Kidney epithelial cell (primary cell): ENCODE results near the gene ACTC1. TPM values are rescaled to one million over a fixed set of nuclear protein-coding genes. Genes with fewer than 3 reads are reported as not detected.

Experiments used
- DNase-seq: peaks from one replicate; pipeline ENCODE4 v3.0.0-alpha.2; 2010; ENCODE audit warnings: low read depth
- H3K27me3 ChIP-seq: 2 replicates; pipeline ENCODE4 v1.6.0; 2011; ENCODE audit warnings: low read length; ENCODE audit not compliant: control insufficient read depth, insufficient read depth
- H3K36me3 ChIP-seq: 2 replicates; pipeline ENCODE4 v1.5.1; 2011; ENCODE audit warnings: low read length; ENCODE audit not compliant: control insufficient read depth, insufficient read depth
- H3K4me3 ChIP-seq: 2 replicates; pipeline ENCODE4 v1.5.1; 2011; ENCODE audit warnings: low read depth, mild to moderate bottlenecking, control low read depth, low read length
- total RNA-seq: library from RNA; depleted of rRNA; stranded (reverse); fragments of >200 nt; gene quantifications from 2 replicates; pipeline ENCODE4 v1.2.3, GENCODE V29; 2015
- TF ChIP-seq, protein P1 (sequence below): IDR thresholded peaks from 2 replicates; pipeline ENCODE4 v1.5.1; 2011; ENCODE audit warnings: mild to moderate bottlenecking, moderate library complexity, low read length, control low read depth, inconsistent platforms; ENCODE audit not compliant: insufficient read depth, poor library complexity, severe bottlenecking

ACTC1 gene
- total RNA-seq, 1 donor from 2014 or later = not detected

GRCh38 chr15:34786206-34786605, 9.1 kb downstream of the ACTC1 start:
- no peak for DNase-seq
- Histone ChIP-seq H3K36me3 (no peaks in the 10 kb centered on the region), H3K4me3 (no peak overlapping the region), H3K27me3 (no peaks in the 10 kb centered on the region)
- TF ChIP-seq, protein P1, sequence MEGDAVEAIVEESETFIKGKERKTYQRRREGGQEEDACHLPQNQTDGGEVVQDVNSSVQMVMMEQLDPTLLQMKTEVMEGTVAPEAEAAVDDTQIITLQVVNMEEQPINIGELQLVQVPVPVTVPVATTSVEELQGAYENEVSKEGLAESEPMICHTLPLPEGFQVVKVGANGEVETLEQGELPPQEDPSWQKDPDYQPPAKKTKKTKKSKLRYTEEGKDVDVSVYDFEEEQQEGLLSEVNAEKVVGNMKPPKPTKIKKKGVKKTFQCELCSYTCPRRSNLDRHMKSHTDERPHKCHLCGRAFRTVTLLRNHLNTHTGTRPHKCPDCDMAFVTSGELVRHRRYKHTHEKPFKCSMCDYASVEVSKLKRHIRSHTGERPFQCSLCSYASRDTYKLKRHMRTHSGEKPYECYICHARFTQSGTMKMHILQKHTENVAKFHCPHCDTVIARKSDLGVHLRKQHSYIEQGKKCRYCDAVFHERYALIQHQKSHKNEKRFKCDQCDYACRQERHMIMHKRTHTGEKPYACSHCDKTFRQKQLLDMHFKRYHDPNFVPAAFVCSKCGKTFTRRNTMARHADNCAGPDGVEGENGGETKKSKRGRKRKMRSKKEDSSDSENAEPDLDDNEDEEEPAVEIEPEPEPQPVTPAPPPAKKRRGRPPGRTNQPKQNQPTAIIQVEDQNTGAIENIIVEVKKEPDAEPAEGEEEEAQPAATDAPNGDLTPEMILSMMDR = no peak

- no peak for DNase-seq
- TF ChIP-seq, protein P1 = no peak
- Histone ChIP-seq H3K4me3 (no peak overlapping the region), H3K36me3 (no peaks in the 10 kb centered on the region), H3K27me3 (no peaks in the 10 kb centered on the region)
These were observed 11.4 kb downstream of the ACTC1 start for GRCh38 chr15:34783991-34784390.

- no peak for DNase-seq
- Histone ChIP-seq H3K27me3 (no peaks in the 10 kb centered on the region), H3K36me3 (no peaks in the 10 kb centered on the region), H3K4me3 (no peak overlapping the region)
- TF ChIP-seq, protein P1 = no peak
These were observed 11.9 kb downstream of the ACTC1 start for GRCh38 chr15:34783431-34783830.

GRCh38 chr15:34782901-34783300, 12.4 kb downstream of the ACTC1 start:
- DNase-seq = no peak
- no peaks in the 10 kb centered on the region for H3K27me3 ChIP-seq
- H3K36me3 ChIP-seq = no peaks in the 10 kb centered on the region
- no peak overlapping the region for H3K4me3 ChIP-seq
- TF ChIP-seq, protein P1 = no peak

DNA sequence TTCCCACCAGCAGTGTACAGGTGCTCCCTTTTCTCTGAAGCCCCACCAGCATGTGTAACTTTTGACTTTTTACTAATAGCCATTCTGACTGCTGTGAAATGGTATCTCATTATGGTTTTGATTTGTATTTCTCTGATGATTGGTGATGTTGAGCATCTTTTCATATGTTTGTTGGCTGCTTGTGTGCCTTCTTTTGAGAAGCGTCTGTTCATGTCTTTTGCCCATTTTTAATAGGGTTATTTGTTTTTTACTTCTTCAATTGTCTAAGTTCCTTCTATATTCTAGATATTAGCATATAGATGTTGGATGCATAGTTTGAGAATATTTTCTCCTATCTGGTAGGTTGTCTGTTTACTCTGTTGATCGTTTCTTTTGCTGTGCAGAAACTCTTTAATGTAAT, 14.6 kb downstream of the ACTC1 start:
- TF ChIP-seq, protein P1 = no peak
- Histone ChIP-seq H3K36me3 (no peaks in the 10 kb centered on the region), H3K27me3 (no peaks in the 10 kb centered on the region), H3K4me3 (no peak overlapping the region)
- DNase-seq = no peak

GRCh38 chr15:34776606-34777105, 18.7 kb downstream of the ACTC1 start:
- TF ChIP-seq, protein P1 = no peak
- H3K4me3 ChIP-seq = no peak overlapping the region
- H3K27me3 ChIP-seq = peaks cover 2% of the 10 kb centered on the region
- no peaks in the 10 kb centered on the region for H3K36me3 ChIP-seq
- DNase-seq = no peak
